Activated naive CD4-positive, alpha-beta T cell (primary cell): Measurements from ENCODE around the gene HYOU1.
"Not testable (repeated sequence)": the region's sequence is repeated elsewhere in the genome, so short reads cannot be mapped to it uniquely, and the experiment has no call there.

Experiments used
- DNase-seq, 4 experiments: peaks; one replicate each; lab custom pipeline; 2025; lab: John Stamatoyannopoulos, UW

The HYOU1 gene

GRCh38 chr11:119044708-119045107, 12.3 kb downstream of the HYOU1 start:
- DNase-seq = no peak

GRCh38 chr11:119042927-119043326, 14.1 kb downstream of the HYOU1 start:
- DNase-seq = no peak

DNA sequence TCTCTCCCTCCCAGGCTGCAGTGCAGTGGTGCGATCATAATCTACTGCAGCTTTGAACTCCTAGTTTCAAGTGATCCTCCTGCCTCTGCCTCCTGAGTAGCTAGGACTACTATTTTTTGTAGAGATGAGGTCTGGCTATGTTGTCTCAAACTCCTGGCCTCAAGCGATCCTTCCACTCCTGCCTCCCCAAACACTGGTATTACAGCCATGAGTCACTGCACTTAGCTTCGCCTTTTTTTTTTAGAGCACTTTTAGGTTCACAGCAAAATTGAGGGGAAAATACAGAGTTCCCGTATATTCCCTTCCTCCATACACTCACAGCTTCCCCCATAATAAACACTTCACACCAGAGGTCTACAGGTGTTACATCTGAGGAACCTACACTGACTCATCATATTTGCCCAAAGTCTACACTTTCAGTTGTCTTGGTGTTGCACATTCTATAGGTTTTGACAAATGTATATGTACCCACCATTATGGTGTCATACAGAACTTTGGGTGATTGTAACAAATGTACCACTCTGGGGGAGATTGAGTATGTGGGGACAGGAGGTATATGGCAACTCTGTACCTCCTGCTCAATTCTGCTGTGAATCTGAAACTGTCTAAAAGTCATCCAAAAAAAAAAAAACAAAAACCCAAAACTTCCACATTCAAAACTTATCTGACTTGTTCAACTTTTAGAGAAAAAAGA, 15.0 kb downstream of the HYOU1 start:
- no peak for DNase-seq

DNA sequence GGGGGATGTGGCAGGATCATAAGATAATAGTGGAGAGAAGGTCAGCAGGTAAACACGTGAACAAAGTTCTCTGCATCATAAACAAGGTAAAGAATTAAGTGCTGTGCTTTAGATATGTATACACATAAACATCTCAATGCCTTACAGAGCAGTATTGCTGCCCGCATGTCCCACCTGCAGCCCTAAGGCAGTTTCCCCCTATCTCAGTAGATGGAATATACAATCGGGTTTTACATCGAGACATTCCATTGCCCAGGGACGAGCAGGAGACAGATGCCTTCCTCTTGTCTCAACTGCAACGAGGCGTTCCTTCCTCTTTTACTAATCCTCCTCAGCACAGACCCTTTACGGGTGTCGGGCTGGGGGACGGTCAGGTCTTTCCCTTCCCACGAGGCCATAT, 17.5 kb downstream of the HYOU1 start:
- DNase-seq = not testable (repeated sequence)

DNA sequence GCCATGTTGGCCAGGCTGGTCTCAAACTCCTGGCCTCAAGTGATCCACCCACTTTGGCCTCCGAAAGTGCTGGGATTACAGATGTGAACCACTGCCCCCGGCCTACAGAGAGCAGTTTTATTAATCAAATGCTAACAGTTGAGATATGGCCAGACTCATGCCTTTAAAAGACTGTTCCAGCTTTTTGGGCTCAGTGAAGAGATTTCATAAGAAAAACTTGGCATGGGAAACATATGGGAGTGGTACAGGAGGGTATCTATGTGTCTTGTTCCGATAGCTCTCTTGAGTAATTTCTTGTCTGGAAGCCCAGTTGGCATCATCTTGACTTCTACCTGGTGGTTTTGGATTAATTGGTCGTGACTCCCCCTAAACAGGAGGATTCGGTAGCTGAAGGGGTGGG, 18.1 kb downstream of the HYOU1 start:
- no peak for DNase-seq

- DNase-seq = no peak
These were observed 22.2 kb downstream of the HYOU1 start for GRCh38 chr11:119034813-119035212.

GRCh38 chr11:119033421-119033820, 23.6 kb downstream of the HYOU1 start:
- not testable (repeated sequence) for DNase-seq

DNA sequence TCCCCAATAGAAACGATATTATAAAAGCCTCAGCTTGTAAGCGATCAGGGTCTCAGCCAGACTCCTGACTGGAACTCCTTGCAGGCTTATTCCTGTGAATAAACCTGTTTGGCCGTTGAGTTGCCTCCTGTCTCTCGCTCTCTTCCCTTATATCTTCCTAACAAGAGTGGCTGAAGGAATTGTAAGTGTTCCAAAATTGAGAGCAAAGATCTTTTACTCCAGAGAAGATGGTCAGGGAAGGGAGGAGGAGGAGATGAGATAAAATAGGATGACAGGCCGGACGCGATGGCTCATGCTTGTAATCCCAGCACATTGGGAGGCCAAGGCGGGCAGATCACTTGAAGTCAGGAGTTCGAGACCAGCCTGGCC, 25.1 kb downstream of the HYOU1 start:
- DNase-seq = no peak

DNA sequence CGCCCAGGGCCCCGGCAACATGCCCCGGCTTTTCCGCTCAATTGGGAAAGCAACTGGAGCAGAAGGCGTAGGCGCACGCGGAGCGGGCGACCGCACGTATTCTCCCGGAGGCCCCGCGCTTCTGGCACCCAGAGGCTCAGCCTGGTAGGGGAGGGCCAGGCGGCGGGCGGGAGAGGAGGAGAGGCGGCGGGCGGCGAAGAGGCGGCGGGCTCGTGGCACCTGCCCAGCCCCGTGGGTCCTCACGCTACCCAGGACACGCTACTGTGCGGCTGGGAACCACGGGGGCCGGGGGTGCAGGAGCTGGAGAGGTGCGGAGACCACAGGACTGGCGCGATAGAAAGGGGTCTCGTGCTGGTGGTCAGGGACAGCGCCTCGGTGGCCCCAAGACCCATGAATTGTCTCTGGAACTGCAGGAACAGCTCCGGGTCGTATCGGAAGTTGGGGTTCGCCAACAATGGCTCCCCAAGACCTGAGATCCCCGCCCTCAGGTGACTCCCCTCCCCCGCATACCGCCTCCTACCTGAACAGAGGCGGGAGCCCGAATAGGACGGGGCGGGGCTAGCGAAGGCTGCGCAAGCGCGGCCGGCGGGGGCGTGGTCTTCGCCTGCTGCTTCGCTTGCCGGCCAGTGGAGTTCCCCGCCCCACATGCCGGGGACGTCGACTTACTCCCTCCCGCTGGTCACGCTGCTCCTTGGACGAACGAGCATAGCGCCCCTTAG, 26.5 kb downstream of the HYOU1 start, which contains the start of gene SLC37A4:
Gene SLC37A4, minus strand, starts transcription at position 549 of the 719 bp plus-strand sequence.
- peak; percentile 84 to 99 (median 97) for DNase-seq

DNA sequence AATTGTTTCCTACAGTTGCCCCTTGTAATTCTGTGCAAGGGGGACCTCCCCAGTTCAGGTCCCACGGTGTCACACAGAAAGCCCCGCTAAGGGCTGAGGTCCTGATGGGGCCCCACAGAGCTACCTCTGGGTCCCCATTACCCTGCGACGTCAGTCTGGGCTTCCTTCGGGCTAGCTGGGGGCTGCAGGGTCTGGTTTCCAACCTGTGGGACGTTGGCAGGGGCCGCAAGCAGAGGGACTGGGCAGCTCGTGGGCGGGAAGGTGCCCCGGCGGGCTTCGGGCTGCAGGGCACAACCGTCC, 27.0 kb downstream of the HYOU1 start:
- peak in 1 of 4 experiments; percentile 30 for DNase-seq

GRCh38 chr11:119029340-119030028, 27.5 kb downstream of the HYOU1 start:
- no peak for DNase-seq

GRCh38 chr11:119029069-119029339, 28.0 kb downstream of the HYOU1 start:
- DNase-seq = no peak

- no peak for DNase-seq
These were observed 28.5 kb downstream of the HYOU1 start for GRCh38 chr11:119028346-119029068.

GRCh38 chr11:119027561-119028345, 29.3 kb downstream of the HYOU1 start:
- DNase-seq = no peak

DNA sequence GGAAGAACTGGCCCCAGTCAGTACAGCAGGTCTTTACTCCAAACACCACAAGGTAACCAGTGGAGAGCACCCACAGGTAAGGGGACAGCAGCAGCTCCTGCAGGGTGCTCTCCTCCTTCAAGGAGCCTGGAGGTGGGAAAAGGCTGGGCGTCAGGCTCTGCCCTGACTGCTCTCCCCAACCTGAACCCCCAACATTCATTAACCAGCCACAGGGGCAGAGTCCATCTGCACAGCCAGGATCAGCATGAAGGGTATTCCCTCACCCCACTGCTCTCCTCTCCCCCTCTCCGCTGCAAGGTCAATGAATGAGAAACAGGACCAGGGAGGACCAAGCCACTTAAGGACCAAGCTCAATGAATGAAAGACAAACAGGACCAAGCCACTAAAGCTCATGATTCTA, 30.0 kb downstream of the HYOU1 start:
- DNase-seq = no peak

DNA sequence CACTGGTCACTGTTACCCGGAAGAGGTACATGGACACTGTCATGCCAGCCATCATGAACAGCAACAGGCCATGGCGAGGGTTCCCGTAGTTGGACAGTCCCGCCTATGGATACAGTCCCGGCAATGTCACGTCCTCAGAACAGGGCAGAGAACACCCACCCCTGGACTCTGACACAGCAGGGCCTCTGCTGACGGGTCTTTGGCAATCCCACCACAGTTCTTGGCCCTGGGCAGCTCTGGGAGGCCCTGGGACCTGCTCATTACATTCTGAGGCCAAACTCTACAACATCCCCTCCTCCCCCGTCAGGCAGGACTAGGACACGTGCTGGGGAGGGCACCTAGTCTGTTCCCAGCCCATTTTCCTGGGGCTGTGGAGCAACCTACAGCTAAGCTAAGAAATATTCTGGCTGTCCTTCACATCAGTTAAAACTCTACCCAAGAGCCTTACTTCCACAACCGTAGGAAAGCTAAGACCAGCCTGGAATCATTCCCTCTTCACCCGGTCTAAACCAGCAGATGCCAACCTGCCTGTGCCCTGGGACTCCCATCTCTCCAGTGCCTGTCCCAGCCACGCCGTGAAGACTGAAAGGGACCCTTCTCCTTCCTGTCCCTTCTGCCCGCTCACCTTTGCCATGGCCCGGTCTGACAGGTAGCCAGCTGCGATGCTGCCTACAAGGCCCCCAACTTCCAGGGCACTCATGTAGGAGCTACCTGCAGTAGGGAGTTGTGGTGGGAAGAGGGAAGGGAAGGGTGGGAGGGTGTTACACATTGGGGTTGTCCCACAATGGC, 30.8 kb downstream of the HYOU1 start:
- DNase-seq = no peak

DNA sequence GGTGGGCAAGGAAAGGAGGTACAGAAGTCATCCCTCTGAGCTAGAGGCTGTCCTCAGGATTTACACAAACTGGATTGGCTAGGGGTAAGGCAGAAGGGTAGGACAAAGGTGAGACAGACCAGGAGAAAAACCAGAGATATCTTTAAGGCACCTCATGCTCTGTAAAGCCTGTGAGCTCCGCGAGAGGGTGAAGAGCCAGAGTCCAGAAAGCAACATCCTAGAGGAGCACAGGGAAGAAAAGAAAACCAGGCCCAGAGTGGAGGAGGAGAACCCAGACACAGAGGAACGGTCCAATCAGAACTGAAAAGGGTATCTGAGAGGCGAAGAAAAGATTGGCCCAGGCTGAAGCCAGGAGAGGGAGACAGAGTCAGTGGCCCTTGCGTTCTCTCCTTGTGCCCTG, 31.5 kb downstream of the HYOU1 start:
- no peak for DNase-seq

- DNase-seq = no peak
These were observed 31.9 kb downstream of the HYOU1 start for GRCh38 chr11:119025099-119025473.

GRCh38 chr11:119024430-119025098, 32.4 kb downstream of the HYOU1 start:
- DNase-seq = no peak

DNA sequence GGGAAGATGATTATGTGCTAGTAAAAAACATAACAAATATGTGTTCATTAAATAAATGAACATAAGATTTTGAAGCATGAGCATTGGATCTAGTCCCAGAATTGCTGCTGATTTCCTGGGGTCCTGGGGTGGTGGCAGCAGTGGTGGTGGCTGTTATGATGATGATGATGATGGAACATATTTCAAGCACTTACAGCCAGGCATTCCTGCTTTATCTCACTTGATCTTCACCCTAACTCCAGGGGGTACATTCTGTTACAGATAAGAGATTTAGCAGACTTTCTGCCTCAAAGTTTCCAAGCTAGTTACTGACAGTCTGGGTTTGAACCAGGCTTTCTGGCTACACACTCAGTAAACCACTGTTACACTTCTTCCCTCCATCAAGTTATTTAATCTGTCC, 33.3 kb downstream of the HYOU1 start:
- no peak for DNase-seq

DNA sequence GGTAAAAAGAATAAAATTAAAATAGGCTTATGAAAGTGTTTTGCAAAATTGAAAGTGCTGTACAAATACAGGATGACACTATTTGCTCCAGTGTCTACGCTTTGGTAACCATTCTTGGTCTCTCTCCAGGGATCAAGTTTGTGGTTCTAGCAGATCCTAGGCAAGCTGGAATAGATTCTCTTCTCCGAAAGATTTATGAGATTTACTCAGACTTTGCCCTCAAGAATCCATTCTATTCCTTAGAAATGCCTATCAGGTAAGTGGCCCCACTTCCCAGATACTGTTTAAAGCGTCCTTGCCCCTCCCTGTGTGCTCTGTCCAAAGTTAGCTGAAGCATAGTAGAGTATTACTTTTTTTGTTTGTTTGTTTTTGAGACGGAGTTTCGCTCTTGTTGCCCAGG, 35.4 kb downstream of the HYOU1 start:
- no peak for DNase-seq
